Measurements from ENCODE around the gene INTS7.

INTS7 gene, protein sequence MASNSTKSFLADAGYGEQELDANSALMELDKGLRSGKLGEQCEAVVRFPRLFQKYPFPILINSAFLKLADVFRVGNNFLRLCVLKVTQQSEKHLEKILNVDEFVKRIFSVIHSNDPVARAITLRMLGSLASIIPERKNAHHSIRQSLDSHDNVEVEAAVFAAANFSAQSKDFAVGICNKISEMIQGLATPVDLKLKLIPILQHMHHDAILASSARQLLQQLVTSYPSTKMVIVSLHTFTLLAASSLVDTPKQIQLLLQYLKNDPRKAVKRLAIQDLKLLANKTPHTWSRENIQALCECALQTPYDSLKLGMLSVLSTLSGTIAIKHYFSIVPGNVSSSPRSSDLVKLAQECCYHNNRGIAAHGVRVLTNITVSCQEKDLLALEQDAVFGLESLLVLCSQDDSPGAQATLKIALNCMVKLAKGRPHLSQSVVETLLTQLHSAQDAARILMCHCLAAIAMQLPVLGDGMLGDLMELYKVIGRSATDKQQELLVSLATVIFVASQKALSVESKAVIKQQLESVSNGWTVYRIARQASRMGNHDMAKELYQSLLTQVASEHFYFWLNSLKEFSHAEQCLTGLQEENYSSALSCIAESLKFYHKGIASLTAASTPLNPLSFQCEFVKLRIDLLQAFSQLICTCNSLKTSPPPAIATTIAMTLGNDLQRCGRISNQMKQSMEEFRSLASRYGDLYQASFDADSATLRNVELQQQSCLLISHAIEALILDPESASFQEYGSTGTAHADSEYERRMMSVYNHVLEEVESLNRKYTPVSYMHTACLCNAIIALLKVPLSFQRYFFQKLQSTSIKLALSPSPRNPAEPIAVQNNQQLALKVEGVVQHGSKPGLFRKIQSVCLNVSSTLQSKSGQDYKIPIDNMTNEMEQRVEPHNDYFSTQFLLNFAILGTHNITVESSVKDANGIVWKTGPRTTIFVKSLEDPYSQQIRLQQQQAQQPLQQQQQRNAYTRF

GRCh38 chr1:212035123-212035834 lies at the start of gene INTS7, which contains the start of gene DTL:
Gene INTS7 (minus strand): TSS chr1:212035557. CDS start chr1:212035437, 120 bp downstream.
Gene DTL (plus strand): TSS chr1:212035748. CDS start chr1:212035891, 143 bp downstream.
- DNase-seq (ENCODE audit: low spot score), result peak; percentile 100

- no peak for DNase-seq (ENCODE audit: low spot score)
These were observed 47.5 kb upstream of the INTS7 start for GRCh38 chr1:212082765-212083406.

DNA sequence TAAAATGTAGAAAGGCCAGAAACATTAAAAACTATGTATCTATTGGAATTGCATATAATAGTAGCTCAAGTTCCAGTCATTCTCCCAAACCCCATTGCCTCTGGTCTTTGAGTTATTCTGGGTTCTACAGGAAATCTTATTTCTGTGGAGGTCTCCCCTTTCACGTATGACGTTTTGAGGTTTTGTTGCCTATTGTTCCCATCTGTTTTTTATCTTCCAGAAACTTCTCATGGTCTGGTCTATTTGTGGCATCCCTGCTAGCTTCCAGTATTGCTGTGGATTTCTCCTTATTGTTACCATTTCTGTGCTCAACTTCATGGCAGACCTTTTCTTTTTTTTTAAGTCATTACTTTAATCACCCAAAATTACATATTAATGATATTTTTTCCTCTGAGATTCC lies 43.5 kb upstream of the INTS7 start:
- no peak for DNase-seq (ENCODE audit: low spot score)

DNA sequence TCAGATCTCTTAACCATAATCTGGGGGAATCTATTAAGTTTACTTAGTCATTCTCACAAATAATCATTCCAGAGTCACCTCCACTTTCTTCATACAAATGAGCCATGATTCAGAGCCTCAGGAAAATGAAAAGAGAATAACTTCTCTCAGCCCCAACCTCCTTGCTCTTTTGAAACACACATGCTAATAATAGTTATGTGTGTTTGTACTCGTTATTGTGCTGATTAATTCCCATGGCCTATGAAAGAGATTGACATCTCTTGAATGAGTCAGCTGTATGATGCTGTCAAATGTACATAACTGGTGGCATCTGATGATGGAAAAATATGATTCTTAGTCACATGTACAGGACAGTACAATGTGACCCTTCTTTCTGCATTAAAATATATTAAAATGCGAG lies 41.7 kb upstream of the INTS7 start:
- DNase-seq (ENCODE audit: low spot score), result no peak

GRCh38 chr1:212074856-212075255 lies 39.5 kb upstream of the INTS7 start:
- DNase-seq (ENCODE audit: low spot score), result no peak

GRCh38 chr1:212074313-212074712 lies 39.0 kb upstream of the INTS7 start:
- no peak for DNase-seq (ENCODE audit: low spot score)

DNA sequence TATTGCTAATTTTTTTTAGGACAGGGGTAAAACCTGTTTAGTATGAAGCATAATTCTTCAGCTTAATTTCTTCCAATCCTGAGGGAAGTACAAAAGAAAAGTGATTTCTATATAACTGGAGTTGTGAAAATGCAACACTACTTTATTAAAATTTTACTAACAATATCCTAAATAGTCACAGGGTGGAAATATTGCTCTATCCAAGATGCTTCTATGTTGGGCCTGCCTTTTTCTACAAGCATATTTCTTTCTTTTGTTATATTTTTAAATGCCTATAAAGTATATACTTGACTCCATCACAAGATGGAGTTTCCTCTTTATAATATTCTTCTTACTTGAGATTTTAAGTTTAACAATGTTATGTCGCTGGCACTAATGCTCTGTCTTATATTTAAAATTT lies 38.1 kb upstream of the INTS7 start:
- DNase-seq (ENCODE audit: low spot score), result no peak

GRCh38 chr1:212072047-212072446 lies 36.7 kb upstream of the INTS7 start:
- no peak for DNase-seq (ENCODE audit: low spot score)

GRCh38 chr1:212070720-212071302 lies 35.5 kb upstream of the INTS7 start:
- peak; percentile 45 for DNase-seq (ENCODE audit: low spot score)

DNA sequence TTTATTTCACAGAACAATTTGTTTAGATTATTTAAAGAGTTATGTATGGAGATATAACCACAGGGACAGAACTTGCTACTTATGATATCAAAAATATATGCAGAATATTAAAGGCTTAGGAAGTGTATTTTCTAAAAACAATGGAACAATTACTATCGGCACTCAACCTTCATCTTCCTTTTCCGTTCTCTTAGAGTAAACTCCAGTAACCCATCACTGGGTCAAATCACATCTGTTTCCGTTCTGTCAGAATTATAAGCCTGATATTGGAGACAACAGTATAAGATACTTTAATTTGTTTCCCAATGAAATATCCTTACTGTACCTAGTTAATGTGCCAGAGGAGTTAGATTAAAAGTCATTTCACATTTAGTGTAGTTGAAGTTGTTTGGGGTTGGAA lies 32.4 kb upstream of the INTS7 start:
- DNase-seq (ENCODE audit: low spot score), result no peak

DNA sequence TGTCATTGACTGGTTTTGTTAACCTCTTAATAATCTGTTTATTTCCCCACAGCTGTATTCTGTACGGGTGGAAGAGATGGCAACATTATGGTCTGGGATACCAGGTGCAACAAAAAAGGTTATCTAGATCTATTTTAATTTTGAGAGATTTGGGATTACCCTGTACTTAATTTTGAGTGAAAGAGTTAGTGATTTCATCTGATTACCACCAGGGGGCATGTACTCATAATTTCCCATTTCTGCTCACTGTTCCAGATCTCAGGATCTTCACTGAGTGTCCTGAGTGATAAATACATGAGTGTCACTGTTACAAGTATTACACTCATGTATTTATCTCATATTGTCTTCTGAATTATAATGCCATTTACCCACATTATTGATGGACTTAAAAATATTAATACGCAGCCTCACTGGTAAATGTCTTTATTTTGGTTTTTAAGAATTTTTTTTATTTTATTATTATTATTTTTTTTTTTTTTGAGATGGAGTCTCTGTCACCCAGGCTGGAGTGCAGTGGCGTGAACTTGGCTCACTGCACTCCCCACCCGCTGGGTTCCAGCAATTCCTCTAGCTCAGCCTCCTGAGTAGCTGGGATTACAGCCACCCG lies 27.6 kb upstream of the INTS7 start:
- DNase-seq (ENCODE audit: low spot score), result peak; percentile 61

GRCh38 chr1:212060632-212061472 lies 25.5 kb upstream of the INTS7 start:
- DNase-seq (ENCODE audit: low spot score), result no peak

DNA sequence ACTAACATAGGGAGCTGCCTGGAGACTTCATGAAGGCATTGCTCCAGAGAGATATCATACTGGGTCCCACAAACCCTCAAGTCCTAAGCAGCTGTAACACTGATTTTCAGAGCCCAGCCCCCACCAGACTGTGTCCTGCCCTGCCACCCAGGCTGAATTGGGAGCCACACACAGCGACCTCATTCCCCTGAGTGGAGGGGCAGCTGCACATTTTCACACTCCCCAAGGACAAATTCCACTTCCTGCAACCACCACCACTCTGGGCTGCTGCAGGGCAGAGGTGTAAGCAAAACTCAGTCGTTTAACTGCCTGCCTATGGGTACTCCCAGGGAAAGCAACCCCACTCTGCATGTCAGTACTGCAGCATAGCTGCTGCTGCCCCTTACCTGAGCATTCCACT lies 20.0 kb upstream of the INTS7 start:
- no peak for DNase-seq (ENCODE audit: low spot score)

DNA sequence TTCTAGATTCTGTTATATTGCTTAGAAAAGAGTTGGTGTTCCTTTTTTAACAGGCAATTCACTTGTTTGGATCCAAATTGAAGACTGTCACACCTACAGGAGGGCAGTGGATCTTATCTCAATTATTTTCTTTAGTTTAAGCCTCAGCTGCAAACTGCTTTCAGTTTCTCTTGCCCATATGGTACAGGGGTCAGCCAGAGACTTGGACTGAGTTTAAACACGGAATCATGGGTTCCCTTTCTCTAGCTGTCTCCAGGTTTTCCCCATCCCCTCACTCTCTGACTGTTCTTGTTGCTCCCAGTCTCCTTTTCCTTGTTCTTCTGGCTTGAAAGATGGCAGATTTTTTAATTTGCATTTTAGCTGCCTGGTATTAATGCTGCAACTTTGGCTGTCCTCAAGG lies 18.6 kb upstream of the INTS7 start:
- DNase-seq (ENCODE audit: low spot score), result no peak

GRCh38 chr1:212045981-212046380 lies 10.6 kb upstream of the INTS7 start:
- no peak for DNase-seq (ENCODE audit: low spot score)

DNA sequence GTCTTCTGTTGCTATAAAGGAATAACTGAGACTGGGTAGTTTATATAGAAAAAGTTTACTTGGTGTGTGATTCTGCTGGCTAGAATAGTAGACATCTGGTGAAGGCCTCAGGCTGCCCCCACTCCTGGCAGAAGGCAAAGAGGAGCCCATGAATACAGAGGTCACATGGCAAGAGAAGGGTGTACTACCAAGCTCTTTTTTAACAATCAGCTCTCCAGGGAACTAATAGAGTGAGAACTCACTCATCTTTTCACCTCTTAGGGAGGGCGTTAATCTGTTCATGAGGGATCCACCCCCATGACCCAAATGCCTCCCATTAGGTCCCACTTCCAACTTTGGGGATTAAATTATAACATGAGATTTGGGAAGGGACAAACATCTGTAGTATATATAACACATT lies 9.5 kb upstream of the INTS7 start:
- DNase-seq (ENCODE audit: low spot score), result no peak

GRCh38 chr1:212042436-212042835 lies 7.1 kb upstream of the INTS7 start:
- no peak for DNase-seq (ENCODE audit: low spot score)

GRCh38 chr1:212040629-212041412 lies 5.5 kb upstream of the INTS7 start:
- DNase-seq (ENCODE audit: low spot score), result no peak

DNA sequence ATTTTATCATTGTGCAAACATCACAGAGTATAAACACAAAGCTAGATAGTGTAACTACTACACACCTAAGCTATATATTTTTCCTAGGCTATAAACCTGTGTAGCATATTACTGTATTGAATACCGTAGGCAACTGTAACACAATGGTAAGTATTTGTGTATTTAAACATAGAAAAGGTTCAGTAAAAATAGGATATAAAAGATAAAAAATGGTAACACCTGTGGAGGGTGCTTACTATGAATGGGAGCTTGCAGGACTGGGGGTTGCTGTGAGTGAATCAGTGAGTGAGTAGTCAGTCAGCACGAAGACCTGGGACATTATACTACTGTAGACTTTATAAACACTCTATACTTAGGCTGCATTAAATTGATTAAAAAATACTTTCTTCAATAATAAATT lies 4.3 kb upstream of the INTS7 start:
- DNase-seq (ENCODE audit: low spot score), result no peak
